Mesenchymal stem cell (in vitro differentiated cells and primary cell): ENCODE measurements around the gene RAB3B.
"Not testable (repeated sequence)": the region's sequence is repeated elsewhere in the genome, so short reads cannot be mapped to it uniquely, and the experiment has no call there.

Experiments
- DNase-seq: peaks from one replicate; pipeline ENCODE4 v3.0.0-alpha.2; 2013
- H2AFZ ChIP-seq: one replicate; pipeline ENCODE4 v1.6.1; 2013; ENCODE audit warnings: low read depth, mild to moderate bottlenecking, control low read depth, inconsistent platforms, low read length, moderate library complexity
- H2AK5ac ChIP-seq: 2 replicates; pipeline ENCODE4 v1.6.1; 2013; ENCODE audit warnings: low read length, moderate library complexity, mild to moderate bottlenecking, inconsistent platforms; ENCODE audit not compliant: severe bottlenecking
- H2BK120ac ChIP-seq: one replicate; pipeline ENCODE4 v1.6.1; 2013; ENCODE audit warnings: low read depth, mild to moderate bottlenecking, inconsistent platforms, low read length, moderate library complexity
- H2BK12ac ChIP-seq, 2 experiments: one replicate each; pipeline ENCODE4 v1.6.1; 2013; ENCODE audit warnings: inconsistent platforms in 2 of 2, low read length in 2 of 2, mild to moderate bottlenecking in 2 of 2, moderate library complexity in 2 of 2, control low read depth in 1 of 2
- H2BK15ac ChIP-seq: one replicate; pipeline ENCODE4 v1.6.1; 2013; ENCODE audit warnings: mild to moderate bottlenecking, low read depth, inconsistent platforms; ENCODE audit not compliant: poor library complexity, severe bottlenecking
- H2BK5ac ChIP-seq: 2 replicates; pipeline ENCODE4 v1.6.1; 2013; ENCODE audit warnings: low read depth, mild to moderate bottlenecking, low read length, control low read depth, inconsistent platforms; ENCODE audit not compliant: poor library complexity, severe bottlenecking
- H3K14ac ChIP-seq, 2 experiments: one replicate each; pipeline ENCODE4 v1.6.1; 2013; ENCODE audit warnings: inconsistent platforms in 2 of 2, low read length in 2 of 2, control low read depth in 1 of 2, mild to moderate bottlenecking in 1 of 2, moderate library complexity in 1 of 2
- H3K18ac ChIP-seq, 2 experiments: one replicate each; pipeline ENCODE4 v1.6.1; 2013; ENCODE audit warnings: inconsistent platforms in 2 of 2, low read length in 2 of 2, control low read depth in 1 of 2, low read depth in 1 of 2, mild to moderate bottlenecking in 1 of 2
- H3K23ac ChIP-seq, 2 experiments: one replicate each; pipeline ENCODE4 v1.6.1; 2013; ENCODE audit warnings: inconsistent platforms in 2 of 2, low read length in 2 of 2, mild to moderate bottlenecking in 2 of 2, moderate library complexity in 2 of 2, control low read depth in 1 of 2
- H3K27ac ChIP-seq: 2 replicates; pipeline ENCODE4 v1.5.1; 2013; ENCODE audit warnings: mild to moderate bottlenecking, moderate library complexity, low read length, control low read depth, inconsistent platforms; ENCODE audit not compliant: poor library complexity, severe bottlenecking
- H3K27me3 ChIP-seq, 2 experiments: 2 replicates each; pipeline versions ENCODE4 v1.6.1 to v1.7.0; 2013; ENCODE audit warnings: low read length in 2 of 2, mild to moderate bottlenecking in 2 of 2, moderate library complexity in 2 of 2, control low read depth in 1 of 2, inconsistent platforms in 1 of 2; ENCODE audit not compliant: control insufficient read depth in 1 of 2, insufficient read depth in 1 of 2
- H3K36me3 ChIP-seq, 2 experiments: 2 replicates each; pipeline versions ENCODE4 v1.6.1 to v1.7.0; 2013; ENCODE audit warnings: low read length in 2 of 2, control low read depth in 1 of 2, inconsistent platforms in 1 of 2, low read depth in 1 of 2, mild to moderate bottlenecking in 1 of 2; ENCODE audit not compliant: insufficient read depth in 2 of 2, control insufficient read depth in 1 of 2
- H3K4ac ChIP-seq, 2 experiments: one replicate each; pipeline ENCODE4 v1.6.1; 2013; ENCODE audit warnings: inconsistent platforms in 2 of 2, low read length in 2 of 2, mild to moderate bottlenecking in 2 of 2, moderate library complexity in 2 of 2, control low read depth in 1 of 2, low read depth in 1 of 2
- H3K4me1 ChIP-seq: 2 replicates; pipeline ENCODE4 v1.6.1; 2013; ENCODE audit warnings: low read depth, low read length, control low read depth; ENCODE audit not compliant: control insufficient read depth, insufficient read depth
- H3K4me2 ChIP-seq: 2 replicates; pipeline ENCODE4 v1.6.1; 2013; ENCODE audit warnings: low read length, mild to moderate bottlenecking, inconsistent platforms; ENCODE audit not compliant: poor library complexity, severe bottlenecking
- H3K4me3 ChIP-seq, 2 experiments: 2 replicates each; pipeline versions ENCODE4 v1.5.1 to v1.7.0; 2013; ENCODE audit warnings: low read length in 2 of 2, mild to moderate bottlenecking in 2 of 2, control low read depth in 1 of 2, low read depth in 1 of 2; ENCODE audit not compliant: insufficient read depth in 1 of 2
- H3K79me1 ChIP-seq: replicated peaks from 2 replicates; pipeline ENCODE4 v1.6.1; 2013; ENCODE audit warnings: mild to moderate bottlenecking, control low read depth, low read length, inconsistent platforms; ENCODE audit not compliant: poor library complexity, severe bottlenecking
- H3K9ac ChIP-seq: 2 replicates; pipeline ENCODE4 v1.7.0; 2013; ENCODE audit warnings: mild to moderate bottlenecking, low read length, moderate library complexity
- H3K9me3 ChIP-seq: 2 replicates; pipeline ENCODE4 v1.7.0; 2013; ENCODE audit warnings: mild to moderate bottlenecking, low read length; ENCODE audit not compliant: control insufficient read depth
- H4K8ac ChIP-seq: one replicate; pipeline ENCODE4 v1.6.1; 2013; ENCODE audit warnings: inconsistent platforms, mild to moderate bottlenecking, low read length, moderate library complexity
- H4K91ac ChIP-seq: one replicate; pipeline ENCODE4 v1.6.1; 2013; ENCODE audit warnings: mild to moderate bottlenecking, low read length, inconsistent platforms
- WGBS: methylation state at CpG from one replicate; pipeline ENCODE4 v1.1.7; 2013; ENCODE audit warnings: mixed read lengths; 5-methylcytosine and 5-hydroxymethylcytosine counted together

Gene RAB3B

GRCh38 chr1:51873270-51873669 lies 117.2 kb downstream of the RAB3B start:
- H2BK15ac ChIP-seq, H3K23ac ChIP-seq, H3K9ac ChIP-seq, H2AFZ ChIP-seq, H2BK12ac ChIP-seq, H4K8ac ChIP-seq, H3K79me1 ChIP-seq, H3K36me3 ChIP-seq, H2BK120ac ChIP-seq, H3K27me3 ChIP-seq, H3K4ac ChIP-seq, DNase-seq, H2AK5ac ChIP-seq, H2BK5ac ChIP-seq, H3K18ac ChIP-seq, H3K4me3 ChIP-seq, H4K91ac ChIP-seq, H3K27ac ChIP-seq, H3K14ac ChIP-seq, H3K4me2 ChIP-seq, H3K9me3 ChIP-seq, H3K4me1 ChIP-seq: not testable (repeated sequence)
- 97% methylated on average over 1 of the region's 1 CpG for WGBS

- Histone ChIP-seq H3K18ac (no peak overlapping the region), H3K4me2 (no peak overlapping the region), H3K4ac (no peak overlapping the region), H3K27me3 (no peaks in the 10 kb centered on the region), H3K79me1 (peaks cover 2% of the 10 kb centered on the region), H3K4me3 (no peak overlapping the region), H3K36me3 (peaks cover 8 to 10% of the 10 kb centered on the region in 2 experiments), H3K9me3 (no peaks in the 10 kb centered on the region), H3K27ac (no peak overlapping the region), H2AK5ac (no peak overlapping the region), H4K91ac (no peak overlapping the region), H4K8ac (no peak overlapping the region), H2BK15ac (no peak overlapping the region), H2BK12ac (no peak overlapping the region), H3K9ac (no peak overlapping the region), H2BK120ac (no peak overlapping the region), H3K23ac (no peak overlapping the region), H2AFZ (no peak overlapping the region), H2BK5ac (no peak overlapping the region), H3K4me1 (peaks cover 9% of the 10 kb centered on the region), H3K14ac (no peak overlapping the region)
- DNase-seq: no peak
- WGBS: 98% methylated on average over 6 of the region's 6 CpGs
These were observed 119.0 kb downstream of the RAB3B start for GRCh38 chr1:51871351-51871975.

DNA sequence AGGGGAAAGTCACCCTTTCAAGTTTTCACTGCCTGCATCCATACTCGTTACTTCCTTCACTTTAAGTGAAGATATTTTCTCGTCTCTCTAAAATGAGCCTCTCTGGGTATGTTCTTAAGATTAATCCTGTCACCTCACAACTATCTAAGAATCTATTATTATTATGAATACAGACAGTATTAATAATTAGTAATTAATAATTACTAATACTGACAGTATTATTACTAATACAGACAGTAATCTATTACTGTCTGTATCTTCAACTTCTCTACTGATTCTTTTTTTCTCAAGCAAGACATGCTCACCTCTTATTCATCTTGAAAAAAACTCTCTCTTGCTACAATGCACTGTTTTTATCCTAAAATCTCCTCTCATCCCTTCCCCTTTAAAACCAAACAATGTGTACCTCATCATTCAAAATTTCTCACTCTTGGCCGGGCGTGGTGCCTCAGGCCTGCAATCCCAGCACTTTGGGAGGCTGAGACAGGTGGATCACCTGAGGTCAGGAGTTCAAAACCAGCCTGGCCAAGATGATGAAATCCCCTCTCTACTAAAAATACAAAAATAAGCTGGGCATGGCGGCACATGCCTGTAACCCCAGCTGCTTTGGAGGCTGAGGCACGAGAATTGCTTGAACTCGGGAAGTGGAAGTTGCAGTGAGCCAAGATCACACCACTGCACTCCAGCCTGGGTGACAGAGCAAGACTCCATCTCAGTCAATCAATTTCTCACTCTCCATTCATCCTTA lies 119.7 kb downstream of the RAB3B start:
- H2BK120ac ChIP-seq: no peak overlapping the region
- H2BK12ac ChIP-seq: no peak overlapping the region
- H3K36me3 ChIP-seq: peaks cover 8 to 10% of the 10 kb centered on the region in 2 experiments
- H2AFZ ChIP-seq: no peak overlapping the region
- no peak overlapping the region for H3K18ac ChIP-seq
- no peak for DNase-seq
- peaks cover 10% of the 10 kb centered on the region for H3K4me1 ChIP-seq
- H3K9me3 ChIP-seq: no peaks in the 10 kb centered on the region
- H3K4ac ChIP-seq: no peak overlapping the region
- H2BK5ac ChIP-seq: no peak overlapping the region
- H3K9ac ChIP-seq: no peak overlapping the region
- H3K14ac ChIP-seq: no peak overlapping the region
- no peak overlapping the region for H2AK5ac ChIP-seq
- H3K4me3 ChIP-seq: no peak overlapping the region
- H3K4me2 ChIP-seq: no peak overlapping the region
- H2BK15ac ChIP-seq: no peak overlapping the region
- no peak overlapping the region for H3K23ac ChIP-seq
- H4K8ac ChIP-seq: no peak overlapping the region
- H3K27me3 ChIP-seq: no peaks in the 10 kb centered on the region
- H3K79me1 ChIP-seq: peaks cover 2% of the 10 kb centered on the region
- no peak overlapping the region for H4K91ac ChIP-seq
- H3K27ac ChIP-seq: no peak overlapping the region
- WGBS: 97% methylated on average over 6 of the region's 7 CpGs

DNA sequence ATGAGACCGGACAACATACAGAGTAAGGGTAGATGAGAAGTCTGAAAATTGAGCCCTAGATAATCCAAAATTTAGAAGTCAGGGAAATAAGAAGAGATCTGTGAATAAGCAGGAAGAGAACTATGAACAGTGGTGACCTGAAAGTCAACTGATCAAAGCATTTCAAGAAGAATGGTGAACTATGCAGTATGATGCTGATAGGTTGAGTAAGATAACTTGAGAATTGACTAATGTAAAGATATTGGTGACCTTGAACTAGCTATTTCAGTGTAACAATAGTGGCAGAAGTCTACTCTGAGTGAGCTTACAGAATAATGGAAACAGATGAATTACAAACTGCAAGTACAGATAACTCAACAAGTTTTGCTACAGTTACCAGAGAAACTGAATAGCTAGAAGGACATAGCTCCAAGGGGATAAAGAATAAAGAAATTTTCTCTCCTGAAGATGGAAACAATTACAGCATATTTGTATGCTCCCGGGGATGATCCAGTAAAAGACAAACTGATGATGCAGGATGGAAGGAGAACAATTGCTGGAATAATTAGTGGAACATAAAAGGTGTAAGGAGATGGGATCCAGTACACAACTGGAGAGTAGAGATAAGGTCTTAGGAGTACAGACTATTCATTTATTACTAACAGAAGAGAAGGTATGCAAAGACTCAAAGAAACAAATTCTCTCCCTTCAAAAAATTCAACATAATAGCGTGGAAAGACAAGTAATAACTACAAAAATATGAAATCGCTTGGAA lies 122.8 kb downstream of the RAB3B start:
- H3K4me3 ChIP-seq: no peak overlapping the region
- H2BK120ac ChIP-seq: no peak overlapping the region
- H2BK12ac ChIP-seq: no peak overlapping the region
- H2AK5ac ChIP-seq: no peak overlapping the region
- peaks cover 3 to 5% of the 10 kb centered on the region in 2 experiments for H3K36me3 ChIP-seq
- DNase-seq: no peak
- no peak overlapping the region for H3K14ac ChIP-seq
- H2BK15ac ChIP-seq: no peak overlapping the region
- H2AFZ ChIP-seq: no peak overlapping the region
- no peak overlapping the region for H3K4me2 ChIP-seq
- H3K9ac ChIP-seq: no peak overlapping the region
- H3K18ac ChIP-seq: no peak overlapping the region
- H3K9me3 ChIP-seq: no peaks in the 10 kb centered on the region
- WGBS: over 99% methylated on average over 4 of the region's 4 CpGs
- no peaks in the 10 kb centered on the region for H3K27me3 ChIP-seq
- no peak overlapping the region for H3K23ac ChIP-seq
- H3K79me1 ChIP-seq: peaks cover 2% of the 10 kb centered on the region
- H3K27ac ChIP-seq: no peak overlapping the region
- no peak overlapping the region for H4K91ac ChIP-seq
- no peak overlapping the region for H2BK5ac ChIP-seq
- H3K4ac ChIP-seq: no peak overlapping the region
- H3K4me1 ChIP-seq: peaks cover 6% of the 10 kb centered on the region
- no peak overlapping the region for H4K8ac ChIP-seq
